Type B pancreatic cell (in vitro differentiated cells): ENCODE measurements around the gene PRR36. TPM values are rescaled to one million over a fixed set of nuclear protein-coding genes. Genes with fewer than 3 reads are reported as not detected.
A peak's percentile ranks its signal among the peaks of the same experiment; 100 is the strongest.
"Not testable (repeated sequence)": the region's sequence is repeated elsewhere in the genome, so short reads cannot be mapped to it uniquely, and the experiment has no call there.

ENCODE experiments used
- DNase-seq: peaks from one replicate; pipeline ENCODE4 v3.0.0; 2021; ENCODE audit warnings: mixed read lengths; ENCODE audit not compliant: unreplicated experiment; ENCODE audit errors: extremely low spot score
- H3K27ac Mint-ChIP-seq: 2 replicates; pipeline ENCODE4 v1.8.0; 2021; ENCODE audit warnings: mild to moderate bottlenecking, mixed read lengths
- H3K27me3 Mint-ChIP-seq: 2 replicates; pipeline ENCODE4 v1.8.0; 2021; ENCODE audit warnings: mixed read lengths
- H3K36me3 Mint-ChIP-seq: 2 replicates; pipeline ENCODE4 v1.8.0; 2021; ENCODE audit warnings: mixed read lengths
- H3K4me1 Mint-ChIP-seq: one replicate; pipeline ENCODE4 v1.8.0; 2021; ENCODE audit warnings: mixed read lengths; ENCODE audit not compliant: unreplicated experiment
- H3K4me3 Mint-ChIP-seq: 2 replicates; pipeline ENCODE4 v1.8.0; 2021; ENCODE audit warnings: mild to moderate bottlenecking, mixed read lengths
- H3K9me3 Mint-ChIP-seq: 2 replicates; pipeline ENCODE4 v1.8.0; 2021; ENCODE audit warnings: mixed read lengths
- total RNA-seq: library from RNA; stranded (reverse); gene quantifications from 2 replicates; pipeline ENCODE4 v1.2.1, GENCODE V29; 2021; ENCODE audit warnings: low replicate concordance
- TF ChIP-seq, protein P1 (sequence below): fragments of 200-600 bp; sonication (generic); conservative IDR thresholded peaks from 2 replicates; pipeline ENCODE4 v1.5.0; 2021; ENCODE audit warnings: antibody characterized with exemption, mild to moderate bottlenecking

Gene PRR36
- total RNA-seq, 1 donor from 2014 or later, result 10.9 TPM

- Mint-ChIP-seq H3K4me3 (no peak overlapping the region), H3K4me1 (peaks cover 4% of the 10 kb centered on the region), H3K36me3 (no peaks in the 10 kb centered on the region)
These were observed 23.1 kb upstream of the PRR36 start for GRCh38 chr19:7897292-7897691.

GRCh38 chr19:7895565-7895964 is 21.4 kb upstream of the PRR36 start:
- H3K4me3 Mint-ChIP-seq, result no peak overlapping the region
- no peak overlapping the region for H3K27ac Mint-ChIP-seq
- H3K4me1 Mint-ChIP-seq, result peaks cover 4% of the 10 kb centered on the region
- no peaks in the 10 kb centered on the region for H3K9me3 Mint-ChIP-seq
- no peak for DNase-seq
- H3K27me3 Mint-ChIP-seq, result peaks cover 5% of the 10 kb centered on the region
- H3K36me3 Mint-ChIP-seq, result no peaks in the 10 kb centered on the region
- TF ChIP-seq, protein P1, sequence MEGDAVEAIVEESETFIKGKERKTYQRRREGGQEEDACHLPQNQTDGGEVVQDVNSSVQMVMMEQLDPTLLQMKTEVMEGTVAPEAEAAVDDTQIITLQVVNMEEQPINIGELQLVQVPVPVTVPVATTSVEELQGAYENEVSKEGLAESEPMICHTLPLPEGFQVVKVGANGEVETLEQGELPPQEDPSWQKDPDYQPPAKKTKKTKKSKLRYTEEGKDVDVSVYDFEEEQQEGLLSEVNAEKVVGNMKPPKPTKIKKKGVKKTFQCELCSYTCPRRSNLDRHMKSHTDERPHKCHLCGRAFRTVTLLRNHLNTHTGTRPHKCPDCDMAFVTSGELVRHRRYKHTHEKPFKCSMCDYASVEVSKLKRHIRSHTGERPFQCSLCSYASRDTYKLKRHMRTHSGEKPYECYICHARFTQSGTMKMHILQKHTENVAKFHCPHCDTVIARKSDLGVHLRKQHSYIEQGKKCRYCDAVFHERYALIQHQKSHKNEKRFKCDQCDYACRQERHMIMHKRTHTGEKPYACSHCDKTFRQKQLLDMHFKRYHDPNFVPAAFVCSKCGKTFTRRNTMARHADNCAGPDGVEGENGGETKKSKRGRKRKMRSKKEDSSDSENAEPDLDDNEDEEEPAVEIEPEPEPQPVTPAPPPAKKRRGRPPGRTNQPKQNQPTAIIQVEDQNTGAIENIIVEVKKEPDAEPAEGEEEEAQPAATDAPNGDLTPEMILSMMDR, result no peak

More at GRCh38 chr19:7897292-7897691, 23.1 kb upstream of the PRR36 start:
- H3K9me3 Mint-ChIP-seq, result no peaks in the 10 kb centered on the region
- TF ChIP-seq, protein P1, result no peak
- DNase-seq, result no peak
- peak overlapping the region; percentile 92 for H3K27ac Mint-ChIP-seq
- no peaks in the 10 kb centered on the region for H3K27me3 Mint-ChIP-seq

DNA sequence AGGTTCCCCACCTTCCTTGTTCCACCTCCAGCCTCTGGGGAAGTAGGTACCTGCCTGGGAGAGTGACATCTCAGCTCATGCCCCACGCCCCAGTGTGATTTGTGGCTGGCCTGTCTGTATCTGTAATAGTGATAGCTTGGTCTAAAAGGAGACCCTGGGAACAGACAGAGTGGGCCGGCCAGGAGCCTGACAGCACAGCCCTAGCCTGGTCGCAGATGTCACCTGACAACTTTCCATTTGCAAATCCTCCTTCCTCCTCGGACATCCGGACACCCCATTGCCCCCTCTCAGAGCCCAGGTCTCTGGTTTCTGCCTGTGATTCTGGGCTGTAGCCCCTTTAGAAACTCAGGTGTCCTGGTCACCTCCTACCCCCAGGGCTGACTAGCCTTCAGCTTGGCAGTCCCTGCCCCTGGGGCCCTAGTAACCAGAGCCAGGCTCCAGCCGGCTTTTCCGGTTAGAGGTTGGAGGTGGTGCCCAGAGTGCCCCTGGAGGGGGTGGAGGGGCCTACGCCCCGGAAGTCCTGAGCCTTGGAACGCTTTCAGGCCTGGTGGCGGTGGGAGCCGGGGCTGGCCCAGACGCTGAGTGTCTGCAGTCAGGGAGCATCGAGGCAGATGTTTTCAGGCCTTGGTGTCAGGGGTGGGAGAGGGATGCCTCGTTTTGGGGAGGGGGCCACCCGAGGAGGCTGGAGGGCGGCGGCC is 20.6 kb upstream of the PRR36 start:
- peak overlapping the region; percentile 53 for H3K27ac Mint-ChIP-seq
- TF ChIP-seq, protein P1, result no peak

DNA sequence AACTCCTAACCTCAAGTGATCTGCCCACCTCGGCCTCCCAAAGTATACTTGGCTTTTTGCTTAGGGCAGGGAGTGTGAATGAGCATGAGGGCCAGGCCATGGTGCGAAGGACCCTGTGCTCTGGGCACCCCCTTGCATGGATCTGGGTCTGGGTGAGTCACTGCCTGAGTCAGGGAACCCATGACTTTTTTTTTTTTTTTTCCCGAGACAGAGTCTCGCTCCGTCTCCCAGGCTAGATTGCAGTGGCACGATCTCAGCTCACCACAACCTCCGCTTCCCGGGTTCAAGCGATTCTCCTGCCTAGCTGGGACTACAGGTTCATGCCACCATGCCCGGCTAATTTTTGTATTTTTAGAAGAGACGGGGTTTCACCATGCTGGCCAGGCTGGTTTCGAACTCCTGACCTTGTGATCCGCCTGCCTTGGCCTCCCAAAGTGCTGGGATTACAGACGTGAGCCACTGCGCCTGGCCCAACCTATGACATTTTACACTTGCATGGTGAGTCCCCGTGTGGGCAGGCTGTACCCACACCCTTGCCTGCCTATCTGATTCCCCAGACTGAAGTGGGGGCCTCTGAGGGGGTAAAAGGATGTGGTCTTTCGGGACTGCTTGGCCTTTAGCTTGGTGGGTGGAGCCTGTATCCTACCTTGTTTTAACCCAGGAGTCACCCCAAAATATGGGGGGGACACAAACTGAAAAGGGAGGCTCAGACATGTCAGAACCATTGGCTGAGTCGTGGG is 19.3 kb upstream of the PRR36 start:
- not testable (repeated sequence) for H3K36me3 Mint-ChIP-seq, H3K27ac Mint-ChIP-seq, H3K4me1 Mint-ChIP-seq, H3K27me3 Mint-ChIP-seq, DNase-seq, H3K4me3 Mint-ChIP-seq, H3K9me3 Mint-ChIP-seq

More for the DNA sequence above, 20.6 kb upstream of the PRR36 start:
- Mint-ChIP-seq H3K4me3 (peak overlapping the region; percentile 34), H3K36me3 (no peaks in the 10 kb centered on the region), H3K9me3 (no peaks in the 10 kb centered on the region), H3K27me3 (peaks cover 5% of the 10 kb centered on the region), H3K4me1 (peaks cover 4% of the 10 kb centered on the region)
- DNase-seq, result no peak

DNA sequence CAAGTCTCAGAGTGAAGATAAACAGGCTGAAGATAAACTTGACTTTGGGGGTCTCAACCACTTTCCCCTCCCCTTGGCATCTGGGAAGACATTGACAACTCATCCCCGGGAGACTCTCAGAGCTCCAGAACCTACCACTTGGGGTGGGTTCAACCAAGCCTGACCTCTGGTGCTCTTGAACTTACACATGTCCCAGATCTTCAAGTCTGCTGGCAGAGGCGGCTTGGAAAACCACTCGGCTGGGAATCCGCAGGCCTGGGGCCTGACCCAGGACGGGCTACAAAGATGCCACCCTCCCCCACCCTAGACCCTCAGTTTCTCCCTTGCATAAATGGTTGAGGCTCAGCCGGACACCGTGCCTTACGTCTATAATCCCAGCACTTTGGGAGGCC is 14.6 kb upstream of the PRR36 start:
- TF ChIP-seq, protein P1, result no peak
- no peak for DNase-seq
- no peak overlapping the region for H3K27ac Mint-ChIP-seq
- H3K27me3 Mint-ChIP-seq, result peaks cover 15% of the 10 kb centered on the region
- H3K4me3 Mint-ChIP-seq, result peak overlapping the region; percentile 75
- H3K36me3 Mint-ChIP-seq, result no peaks in the 10 kb centered on the region
- H3K4me1 Mint-ChIP-seq, result no peaks in the 10 kb centered on the region
- H3K9me3 Mint-ChIP-seq, result no peaks in the 10 kb centered on the region

DNA sequence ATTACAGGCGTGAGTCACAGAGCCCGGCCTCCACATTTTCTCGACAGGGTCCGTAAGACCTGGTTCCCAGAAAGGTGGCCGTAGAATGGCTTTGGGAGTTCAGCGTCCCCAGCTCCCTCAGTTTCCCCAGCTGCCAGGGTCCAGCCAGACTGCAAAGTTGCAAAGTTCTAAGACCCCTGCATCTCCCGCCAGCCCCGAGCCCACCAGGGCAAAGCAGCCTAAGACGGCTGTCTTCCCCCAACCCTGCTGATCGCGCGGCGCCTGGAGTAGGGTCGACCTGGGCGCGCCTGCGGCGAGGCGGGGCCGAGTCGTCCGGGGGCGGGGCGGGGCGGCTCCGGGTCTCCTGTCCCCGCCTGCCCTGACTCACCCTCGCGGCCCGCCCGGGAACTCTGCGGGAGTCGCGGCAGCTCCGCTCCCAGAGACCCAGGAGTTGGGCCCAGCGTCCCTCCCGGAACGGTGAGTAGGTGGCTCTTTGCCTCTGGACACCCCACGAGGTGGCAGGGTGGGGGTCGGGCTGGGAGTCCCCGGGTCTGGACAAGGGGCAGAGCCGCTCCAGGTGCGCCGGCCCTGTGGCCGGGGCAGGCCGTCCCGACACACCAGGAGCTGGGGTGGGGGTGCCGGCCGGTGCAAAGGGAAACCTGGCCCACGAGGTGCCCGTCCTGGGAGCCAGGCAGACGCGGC is 14.1 kb upstream of the PRR36 start, which contains the start of gene LRRC8E:
TSS of gene LRRC8E (plus strand) at position 366 of the 681 bp plus-strand sequence. CDS start 7,094 bp downstream, outside the sequence.
- no peak within 1 kb of the TSS for H3K27ac Mint-ChIP-seq
- H3K36me3 Mint-ChIP-seq, result no peaks in the 10 kb centered on the region
- H3K4me3 Mint-ChIP-seq, result peak within 1 kb of the TSS; percentile 75
- DNase-seq, result no peak
- TF ChIP-seq, protein P1, result no peak
- H3K4me1 Mint-ChIP-seq, result no peaks in the 10 kb centered on the region
- peaks cover 15% of the 10 kb centered on the region for H3K27me3 Mint-ChIP-seq
- no peaks in the 10 kb centered on the region for H3K9me3 Mint-ChIP-seq
